ENCODE results near the gene ZNF467. TPM values are rescaled to one million over a fixed set of nuclear protein-coding genes. Genes with fewer than 3 reads are reported as not detected.

The ZNF467 gene
- total RNA-seq, 1 experiment from 2014 or later = 18.1 TPM

- ChIA-PET CTCF (no interaction called here), POLR2A (no interaction called here)
- no TSS peak for BruUV-seq (replicated peaks)
- no peaks in the 10 kb centered on the region for H3K27me3 ChIP-seq (ENCODE audit: control insufficient read depth, insufficient read depth, low read length)
- H3K4me3 ChIP-seq (ENCODE audit: low read depth in 2 of 2, low read length in 2 of 2) = no peak overlapping the region
- DNase-seq (ENCODE audit: low read depth, low spot score) (no peak), ATAC-seq (no peak)
- in situ Hi-C loops (cut with HindIII; ENCODE audit: low pct_unique_long_range_greater_than_20kb, low sequenced_read_pairs) (no loop called here), intact Hi-C loops (cut with micrococcal nuclease; ENCODE audit: unreplicated experiment) (no loop called here)
- H3K4me1 ChIP-seq (ENCODE audit: control insufficient read depth, insufficient read depth, low read length) = no peaks in the 10 kb centered on the region
- H3K36me3 ChIP-seq (ENCODE audit: control insufficient read depth, insufficient read depth, low read length) = no peaks in the 10 kb centered on the region
- no peaks in the 10 kb centered on the region for H3K9me3 ChIP-seq (ENCODE audit: control insufficient read depth, insufficient read depth, low read depth, low read length)
- TF ChIP-seq TCF7L2 (IDR thresholded peaks at IDR 0.05; ENCODE audit: low read depth, low read length) = no peak
- no peak for TF ChIP-seq POLR2AphosphoS5 (IDR thresholded peaks at IDR 0.05; ENCODE audit: low read depth, low read length)
- no peak overlapping the region for H3K27ac ChIP-seq (ENCODE audit: low read length)
These were observed 52.9 kb downstream of the ZNF467 start for GRCh38 chr7:149720372-149721083.

DNA sequence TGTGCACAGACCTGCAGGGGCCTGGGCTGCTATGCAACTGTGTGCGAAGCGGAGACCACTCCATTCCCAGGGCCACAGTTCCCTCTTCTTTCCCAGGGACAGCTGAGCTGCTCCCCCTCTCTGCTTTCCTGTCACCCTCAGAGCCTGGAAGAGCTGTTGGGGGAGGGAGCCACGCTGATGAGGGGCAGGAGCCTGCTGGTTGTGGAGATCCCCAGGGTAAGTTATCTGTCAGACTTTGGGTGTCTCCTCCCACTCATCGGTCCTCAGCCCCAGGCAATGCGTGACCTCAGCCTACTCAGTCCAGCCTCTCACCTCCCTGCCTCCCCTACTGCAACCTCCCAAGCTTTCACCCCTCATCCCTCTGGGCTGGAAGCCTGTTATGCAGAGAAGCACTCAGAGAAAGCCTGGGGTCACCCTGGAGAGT lies 53.5 kb downstream of the ZNF467 start:
- Histone ChIP-seq H3K4me1 (ENCODE audit: control insufficient read depth, insufficient read depth, low read length) (no peaks in the 10 kb centered on the region), H3K27ac (ENCODE audit: low read length) (no peak overlapping the region), H3K36me3 (ENCODE audit: control insufficient read depth, insufficient read depth, low read length) (no peaks in the 10 kb centered on the region), H3K27me3 (ENCODE audit: control insufficient read depth, insufficient read depth, low read length) (no peaks in the 10 kb centered on the region), H3K4me3 (ENCODE audit: low read depth in 2 of 2, low read length in 2 of 2) (no peak overlapping the region), H3K9me3 (ENCODE audit: control insufficient read depth, insufficient read depth, low read depth, low read length) (no peaks in the 10 kb centered on the region)
- POLR2A ChIA-PET = no interaction called here
- intact Hi-C loops (cut with micrococcal nuclease; ENCODE audit: unreplicated experiment) (no loop called here), in situ Hi-C loops (cut with HindIII; ENCODE audit: low pct_unique_long_range_greater_than_20kb, low sequenced_read_pairs) (no loop called here)
- TF ChIP-seq, protein P1, sequence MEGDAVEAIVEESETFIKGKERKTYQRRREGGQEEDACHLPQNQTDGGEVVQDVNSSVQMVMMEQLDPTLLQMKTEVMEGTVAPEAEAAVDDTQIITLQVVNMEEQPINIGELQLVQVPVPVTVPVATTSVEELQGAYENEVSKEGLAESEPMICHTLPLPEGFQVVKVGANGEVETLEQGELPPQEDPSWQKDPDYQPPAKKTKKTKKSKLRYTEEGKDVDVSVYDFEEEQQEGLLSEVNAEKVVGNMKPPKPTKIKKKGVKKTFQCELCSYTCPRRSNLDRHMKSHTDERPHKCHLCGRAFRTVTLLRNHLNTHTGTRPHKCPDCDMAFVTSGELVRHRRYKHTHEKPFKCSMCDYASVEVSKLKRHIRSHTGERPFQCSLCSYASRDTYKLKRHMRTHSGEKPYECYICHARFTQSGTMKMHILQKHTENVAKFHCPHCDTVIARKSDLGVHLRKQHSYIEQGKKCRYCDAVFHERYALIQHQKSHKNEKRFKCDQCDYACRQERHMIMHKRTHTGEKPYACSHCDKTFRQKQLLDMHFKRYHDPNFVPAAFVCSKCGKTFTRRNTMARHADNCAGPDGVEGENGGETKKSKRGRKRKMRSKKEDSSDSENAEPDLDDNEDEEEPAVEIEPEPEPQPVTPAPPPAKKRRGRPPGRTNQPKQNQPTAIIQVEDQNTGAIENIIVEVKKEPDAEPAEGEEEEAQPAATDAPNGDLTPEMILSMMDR (IDR thresholded peaks at IDR 0.05) = no peak
- TF ChIP-seq REST (IDR thresholded peaks at IDR 0.05; ENCODE audit: insufficient read depth in 1 of 2, low read depth in 2 of 2, low read length in 1 of 2) (no peak), SIN3A (IDR thresholded peaks at IDR 0.05; ENCODE audit: borderline replicate concordance, insufficient read depth, low read depth, low read length) (no peak), TCF7L2 (IDR thresholded peaks at IDR 0.05; ENCODE audit: low read depth, low read length) (no peak), POLR2AphosphoS5 (IDR thresholded peaks at IDR 0.05; ENCODE audit: low read depth, low read length) (no peak)
- CTCF ChIA-PET = no interaction called here
- no TSS peak for BruUV-seq (replicated peaks)
- ATAC-seq (no peak), DNase-seq (ENCODE audit: low read depth, low spot score) (no peak)

All from Panc1 (cell line).